K562 (cell line): ENCODE data around the gene DAAM1. TPM values are rescaled to one million over a fixed set of nuclear protein-coding genes. Genes with fewer than 3 reads are reported as not detected.

Experiments used
- ATAC-seq: fragments of 200-7000 bp; cut with Tn5 transposase; 3 replicates; pipeline ENCODE4 v1.9.1; 2020; ENCODE audit warnings: moderate library complexity
- BruUV-seq: library from RNA; stranded (reverse); fragments of 400-500 nt; replicated peaks from 2 replicates; lab custom pipeline; 2021; lab: Mats Ljungman, UMichigan
- CTCF ChIA-PET: fragments of 300-600 bp; formaldehyde crosslinking; extraction: SDS; loops from one replicate; lab custom pipeline; 2021; ENCODE audit warnings: low intra/inter-chr PET ratio; lab: Yijun Ruan, JAX
- POLR2A ChIA-PET: fragments of 300-600, 350-650 bp; sonication (Branson Sonifier 250); formaldehyde crosslinking; extraction: SDS; loops from one replicate; lab custom pipeline; 2021; ENCODE audit warnings: antibody characterized with exemption, inconsistent platforms; lab: Yijun Ruan, JAX
- DNase-seq, 4 experiments: peaks; one replicate each; pipeline versions ENCODE4 v3.0.0 to v3.0.0-alpha.2; 2011 to 2018; ENCODE audit warnings: low spot score in 3 of 4, mixed read lengths in 3 of 4; ENCODE audit errors: extremely low read depth in 1 of 4
- FAIRE-seq: peaks from 2 replicates; lab custom pipeline; 2011; peaks lifted over from hg19 to GRCh38; lab: Jason Lieb, UNC
- H2AFZ ChIP-seq: 2 replicates; pipeline ENCODE4 v1.6.0; 2011; ENCODE audit warnings: low read depth, low read length, control low read depth, inconsistent platforms
- H3K27ac ChIP-seq: fragments of 200-600 bp; 3 replicates; pipeline ENCODE4 v1.8.0; 2011; ENCODE audit warnings: low read depth, mild to moderate bottlenecking, control low read depth, inconsistent platforms, low read length, moderate library complexity, mixed read lengths; ENCODE audit errors: extremely low read depth
- H3K27me3 ChIP-seq, 2 experiments: fragments of 300-600 bp in 1 of 2; 2 replicates in 1 of 2; 3 replicates in 1 of 2; pipeline versions ENCODE4 v1.6.0 to v1.8.0; 2011; ENCODE audit warnings: inconsistent platforms in 2 of 2, low read length in 2 of 2, mild to moderate bottlenecking in 1 of 2, mixed read lengths in 1 of 2, moderate library complexity in 1 of 2; ENCODE audit not compliant: control insufficient read depth in 2 of 2, insufficient read depth in 2 of 2
- H3K36me3 ChIP-seq: fragments of 300-600 bp; 3 replicates; pipeline ENCODE4 v1.8.0; 2011; ENCODE audit warnings: mild to moderate bottlenecking, low read length, inconsistent platforms; ENCODE audit not compliant: control insufficient read depth, insufficient read depth
- H3K4me1 ChIP-seq, 2 experiments: fragments of 200-600 bp in 1 of 2; replicated peaks in 1 of 2; 2 replicates in 1 of 2; 3 replicates in 1 of 2; pipeline versions ENCODE4 v1.5.1 to v1.8.0; 2011; ENCODE audit warnings: inconsistent platforms in 2 of 2, low read length in 2 of 2, mild to moderate bottlenecking in 1 of 2, mixed read lengths in 1 of 2, moderate library complexity in 1 of 2; ENCODE audit not compliant: control insufficient read depth in 2 of 2, insufficient read depth in 2 of 2
- H3K4me2 ChIP-seq: 2 replicates; pipeline ENCODE4 v1.6.1; 2011; ENCODE audit warnings: low read length, control low read depth, inconsistent platforms, mixed read lengths; ENCODE audit not compliant: insufficient read depth
- H3K4me3 ChIP-seq: fragments of 200-600 bp; sonication (generic), shearing (Covaris generic); 2 replicates; pipeline ENCODE4 v1.5.1; 2016; ENCODE audit warnings: control low read depth, inconsistent platforms
- H3K79me2 ChIP-seq: fragments of 200-600 bp; 3 replicates; pipeline ENCODE4 v1.8.0; 2011; ENCODE audit warnings: low read length, inconsistent platforms; ENCODE audit not compliant: control insufficient read depth, insufficient read depth
- H3K9ac ChIP-seq, 2 experiments: 2 replicates each; pipeline versions ENCODE4 v1.6.0 to v1.6.1; 2011; ENCODE audit warnings: low read depth in 2 of 2, low read length in 2 of 2, control low read depth in 1 of 2, inconsistent platforms in 1 of 2, mild to moderate bottlenecking in 1 of 2, mixed read lengths in 1 of 2; ENCODE audit not compliant: insufficient read depth in 1 of 2
- H3K9me1 ChIP-seq: one replicate; pipeline ENCODE4 v1.6.0; 2011; ENCODE audit warnings: inconsistent platforms, mild to moderate bottlenecking, low read length, moderate library complexity; ENCODE audit not compliant: control insufficient read depth, insufficient read depth
- H3K9me3 ChIP-seq: replicated peaks from 2 replicates; pipeline ENCODE4 v1.5.1; 2011; ENCODE audit warnings: low read depth, low read length, inconsistent platforms; ENCODE audit not compliant: control insufficient read depth, insufficient read depth
- H4K20me1 ChIP-seq: replicated peaks from 2 replicates; pipeline ENCODE4 v1.6.1; 2011; ENCODE audit warnings: low read length, inconsistent platforms, mixed read lengths; ENCODE audit not compliant: control insufficient read depth, insufficient read depth
- POLR3A ChIP-seq: IDR thresholded peaks from 2 replicates; pipeline ENCODE4 v1.6.1; 2011; ENCODE audit warnings: borderline replicate concordance, mild to moderate bottlenecking, moderate library complexity; ENCODE audit not compliant: insufficient read length, insufficient read depth; ENCODE audit errors: extremely low read depth
- ZFP1 ChIP-seq: fragments of 450-650 bp; formaldehyde crosslinking; IDR thresholded peaks from 2 replicates; pipeline ENCODE4 v1.4.0; 2020; ENCODE audit warnings: mild to moderate bottlenecking, mixed read lengths
- ZFPM2 ChIP-seq: fragments of 250-450 bp; sonication (Bioruptor Pico); IDR thresholded peaks from 2 replicates; pipeline ENCODE4 v1.5.1; 2022; ENCODE audit warnings: mild to moderate bottlenecking
- ZNF408 ChIP-seq: fragments of 250-450 bp; sonication (Bioruptor Pico); IDR thresholded peaks from 2 replicates; pipeline ENCODE4 v1.4.0; 2020; ENCODE audit warnings: low read depth, mild to moderate bottlenecking, moderate library complexity
- WGBS: fragments of 100-300 bp; shearing (Covaris generic); methylation state at CpG from one replicate; pipeline ENCODE4 v1.1.6; 2016; ENCODE audit warnings: low coverage, mixed read lengths; ENCODE audit not compliant: insufficient coverage; ENCODE audit errors: missing lambda C conversion rate; 5-methylcytosine and 5-hydroxymethylcytosine counted together
- in situ Hi-C: fragments of 300-500 bp; cut with MboI; formaldehyde crosslinking; loops from 4 replicates; pipeline ENCODE4 v1.15.0; 2018; ENCODE audit warnings: inconsistent platforms, mixed read lengths
- intact Hi-C: fragments of 100-400 bp; cut with micrococcal nuclease; formaldehyde crosslinking; loops from 2 replicates; pipeline ENCODE4 v1.14.2; 2022
- polyA plus RNA-seq, 8 experiments: library from polyadenylated mRNA; depleted of rRNA in 4 of 8; stranded (reverse) in 5 of 8; unstranded in 3 of 8; fragments of >200 nt; fragmentation: Nextera tagmentation in 2 of 8; fragmentation: Illumina TruSeq in 1 of 8; extraction: Ambion mirVana in 2 of 8; extraction: Trizol in 1 of 8; gene quantifications; 2 replicates each; pipeline versions ENCODE4 v1.2.1 to v1.2.3, GENCODE V29; 2011 to 2014; ENCODE audit warnings: inconsistent platforms in 1 of 8, missing spikeins in 1 of 8
- total RNA-seq, 7 experiments: library from RNA; depleted of rRNA in 6 of 7; stranded (reverse); fragments of >200 nt in 6 of 7; fragmentation: Illumina TruSeq in 2 of 7; extraction: Trizol in 2 of 7; gene quantifications; 2 replicates each; pipeline versions ENCODE4 v1.2.1 to v1.2.3, GENCODE V29; 2011 to 2021; ENCODE audit warnings: low replicate concordance in 1 of 7
- TF ChIP-seq, protein P1 (sequence below): fragments of 450-650 bp; IDR thresholded peaks from 2 replicates; pipeline ENCODE4 v1.6.1; 2014; ENCODE audit warnings: low read depth, mild to moderate bottlenecking, moderate library complexity, borderline replicate concordance
- TF ChIP-seq, protein P2 (sequence below): fragments of 450-650 bp; IDR thresholded peaks from 2 replicates; pipeline ENCODE4 v1.6.1; 2016; ENCODE audit warnings: low read depth
- TF ChIP-seq, protein P3 (sequence below): sonication (generic); formaldehyde crosslinking; IDR thresholded peaks from 2 replicates; pipeline ENCODE4 v1.8.1; 2023; ENCODE audit warnings: mild to moderate bottlenecking, missing genetic modification reagents
- TF ChIP-seq, protein P4 (sequence below): fragments of 250-450 bp; sonication (Bioruptor Pico); IDR thresholded peaks from 2 replicates; pipeline ENCODE4 v1.6.1; 2021; ENCODE audit warnings: mild to moderate bottlenecking

Gene DAAM1
- total and polyA plus RNA-seq, 9 of the 15 experiments (the other 6 are each of a cell fraction or from before 2014, with no cell fraction given), result 3.6 to 11.6 (median 6.7) TPM

DNA sequence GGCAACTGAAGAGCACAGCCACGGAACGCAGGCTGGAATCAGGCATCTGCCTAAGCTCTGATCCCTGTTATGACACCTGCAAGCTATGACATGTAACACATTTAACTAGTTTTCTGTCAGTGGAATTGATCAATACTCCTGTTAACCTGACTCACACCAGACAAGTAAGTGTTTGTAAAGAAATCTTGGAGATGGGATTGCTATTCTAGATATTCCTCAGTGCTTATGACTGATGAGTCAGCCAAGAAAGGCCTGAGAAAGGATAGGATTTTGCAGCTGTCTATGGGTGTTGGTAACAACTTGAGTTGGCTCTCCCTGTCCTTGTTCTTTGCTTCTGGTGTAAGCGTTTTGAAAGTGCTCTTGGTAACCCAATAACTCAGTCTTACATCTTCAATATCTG, 166.2 kb downstream of the DAAM1 start:
- H3K9me1 ChIP-seq, result no peaks in the 10 kb centered on the region
- no peaks in the 10 kb centered on the region for H3K27me3 ChIP-seq
- H3K4me1 ChIP-seq, result peaks cover 0 to 4% of the 10 kb centered on the region in 2 experiments; a peak in 1 of 5 replicates
- no peaks in the 10 kb centered on the region for H4K20me1 ChIP-seq
- H3K9ac ChIP-seq, result no peak overlapping the region
- FAIRE-seq (no peak), ATAC-seq (no peak), DNase-seq (no peak)
- peaks cover 9% of the 10 kb centered on the region; the same call in 1 of the 3 replicates for H3K36me3 ChIP-seq
- H3K9me3 ChIP-seq, result no peaks in the 10 kb centered on the region
- no peak overlapping the region for H3K27ac ChIP-seq
- H3K4me2 ChIP-seq, result no peak overlapping the region
- CTCF ChIA-PET, result no interaction called here
- no TSS peak for BruUV-seq
- H2AFZ ChIP-seq, result no peak overlapping the region
- 18% methylated on average over 1 of the region's 3 CpGs for WGBS
- intact Hi-C loops (no loop called here), in situ Hi-C loops (no loop called here)
- POLR2A ChIA-PET, result no interaction called here
- TF ChIP-seq ZFPM2 (CRISPR knock-in tag) (no peak), ZFP1 (CRISPR knock-in tag) (no peak), ZNF408 (CRISPR knock-in tag) (no peak), POLR3A (no peak)
- TF ChIP-seq, protein P1, sequence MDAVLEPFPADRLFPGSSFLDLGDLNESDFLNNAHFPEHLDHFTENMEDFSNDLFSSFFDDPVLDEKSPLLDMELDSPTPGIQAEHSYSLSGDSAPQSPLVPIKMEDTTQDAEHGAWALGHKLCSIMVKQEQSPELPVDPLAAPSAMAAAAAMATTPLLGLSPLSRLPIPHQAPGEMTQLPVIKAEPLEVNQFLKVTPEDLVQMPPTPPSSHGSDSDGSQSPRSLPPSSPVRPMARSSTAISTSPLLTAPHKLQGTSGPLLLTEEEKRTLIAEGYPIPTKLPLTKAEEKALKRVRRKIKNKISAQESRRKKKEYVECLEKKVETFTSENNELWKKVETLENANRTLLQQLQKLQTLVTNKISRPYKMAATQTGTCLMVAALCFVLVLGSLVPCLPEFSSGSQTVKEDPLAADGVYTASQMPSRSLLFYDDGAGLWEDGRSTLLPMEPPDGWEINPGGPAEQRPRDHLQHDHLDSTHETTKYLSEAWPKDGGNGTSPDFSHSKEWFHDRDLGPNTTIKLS, result no peak
- TF ChIP-seq, protein P2, sequence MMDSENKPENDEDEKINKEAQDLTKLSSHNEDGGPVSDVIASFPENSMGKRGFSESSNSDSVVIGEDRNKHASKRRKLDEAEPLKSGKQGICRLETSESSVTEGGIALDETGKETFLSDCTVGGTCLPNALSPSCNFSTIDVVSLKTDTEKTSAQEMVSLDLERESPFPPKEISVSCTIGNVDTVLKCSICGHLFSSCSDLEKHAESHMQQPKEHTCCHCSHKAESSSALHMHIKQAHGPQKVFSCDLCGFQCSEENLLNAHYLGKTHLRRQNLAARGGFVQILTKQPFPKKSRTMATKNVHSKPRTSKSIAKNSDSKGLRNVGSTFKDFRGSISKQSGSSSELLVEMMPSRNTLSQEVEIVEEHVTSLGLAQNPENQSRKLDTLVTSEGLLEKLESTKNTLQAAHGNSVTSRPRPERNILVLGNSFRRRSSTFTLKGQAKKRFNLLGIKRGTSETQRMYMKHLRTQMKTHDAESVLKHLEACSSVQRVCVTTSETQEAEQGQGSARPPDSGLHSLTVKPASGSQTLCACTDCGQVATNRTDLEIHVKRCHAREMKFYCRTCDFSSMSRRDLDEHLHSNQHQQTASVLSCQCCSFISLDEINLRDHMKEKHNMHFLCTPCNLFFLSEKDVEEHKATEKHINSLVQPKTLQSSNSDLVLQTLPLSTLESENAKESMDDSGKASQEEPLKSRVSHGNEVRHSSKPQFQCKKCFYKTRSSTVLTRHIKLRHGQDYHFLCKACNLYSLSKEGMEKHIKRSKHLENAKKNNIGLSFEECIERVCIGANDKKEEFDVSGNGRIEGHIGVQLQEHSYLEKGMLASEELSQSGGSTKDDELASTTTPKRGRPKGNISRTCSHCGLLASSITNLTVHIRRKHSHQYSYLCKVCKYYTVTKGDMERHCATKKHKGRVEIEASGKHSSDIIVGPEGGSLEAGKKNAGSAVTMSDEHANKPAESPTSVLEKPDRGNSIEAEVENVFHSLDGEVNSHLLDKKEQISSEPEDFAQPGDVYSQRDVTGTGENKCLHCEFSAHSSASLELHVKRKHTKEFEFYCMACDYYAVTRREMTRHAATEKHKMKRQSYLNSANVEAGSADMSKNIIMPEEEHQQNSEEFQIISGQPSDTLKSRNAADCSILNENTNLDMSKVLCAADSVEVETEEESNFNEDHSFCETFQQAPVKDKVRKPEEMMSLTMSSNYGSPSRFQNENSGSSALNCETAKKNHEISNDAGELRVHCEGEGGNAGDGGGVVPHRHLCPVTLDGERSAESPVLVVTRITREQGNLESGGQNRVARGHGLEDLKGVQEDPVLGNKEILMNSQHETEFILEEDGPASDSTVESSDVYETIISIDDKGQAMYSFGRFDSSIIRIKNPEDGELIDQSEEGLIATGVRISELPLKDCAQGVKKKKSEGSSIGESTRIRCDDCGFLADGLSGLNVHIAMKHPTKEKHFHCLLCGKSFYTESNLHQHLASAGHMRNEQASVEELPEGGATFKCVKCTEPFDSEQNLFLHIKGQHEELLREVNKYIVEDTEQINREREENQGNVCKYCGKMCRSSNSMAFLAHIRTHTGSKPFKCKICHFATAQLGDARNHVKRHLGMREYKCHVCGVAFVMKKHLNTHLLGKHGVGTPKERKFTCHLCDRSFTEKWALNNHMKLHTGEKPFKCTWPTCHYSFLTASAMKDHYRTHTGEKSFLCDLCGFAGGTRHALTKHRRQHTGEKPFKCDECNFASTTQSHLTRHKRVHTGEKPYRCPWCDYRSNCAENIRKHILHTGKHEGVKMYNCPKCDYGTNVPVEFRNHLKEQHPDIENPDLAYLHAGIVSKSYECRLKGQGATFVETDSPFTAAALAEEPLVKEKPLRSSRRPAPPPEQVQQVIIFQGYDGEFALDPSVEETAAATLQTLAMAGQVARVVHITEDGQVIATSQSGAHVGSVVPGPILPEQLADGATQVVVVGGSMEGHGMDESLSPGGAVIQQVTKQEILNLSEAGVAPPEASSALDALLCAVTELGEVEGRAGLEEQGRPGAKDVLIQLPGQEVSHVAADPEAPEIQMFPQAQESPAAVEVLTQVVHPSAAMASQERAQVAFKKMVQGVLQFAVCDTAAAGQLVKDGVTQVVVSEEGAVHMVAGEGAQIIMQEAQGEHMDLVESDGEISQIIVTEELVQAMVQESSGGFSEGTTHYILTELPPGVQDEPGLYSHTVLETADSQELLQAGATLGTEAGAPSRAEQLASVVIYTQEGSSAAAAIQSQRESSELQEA, result no peak
- TF ChIP-seq, protein P3, sequence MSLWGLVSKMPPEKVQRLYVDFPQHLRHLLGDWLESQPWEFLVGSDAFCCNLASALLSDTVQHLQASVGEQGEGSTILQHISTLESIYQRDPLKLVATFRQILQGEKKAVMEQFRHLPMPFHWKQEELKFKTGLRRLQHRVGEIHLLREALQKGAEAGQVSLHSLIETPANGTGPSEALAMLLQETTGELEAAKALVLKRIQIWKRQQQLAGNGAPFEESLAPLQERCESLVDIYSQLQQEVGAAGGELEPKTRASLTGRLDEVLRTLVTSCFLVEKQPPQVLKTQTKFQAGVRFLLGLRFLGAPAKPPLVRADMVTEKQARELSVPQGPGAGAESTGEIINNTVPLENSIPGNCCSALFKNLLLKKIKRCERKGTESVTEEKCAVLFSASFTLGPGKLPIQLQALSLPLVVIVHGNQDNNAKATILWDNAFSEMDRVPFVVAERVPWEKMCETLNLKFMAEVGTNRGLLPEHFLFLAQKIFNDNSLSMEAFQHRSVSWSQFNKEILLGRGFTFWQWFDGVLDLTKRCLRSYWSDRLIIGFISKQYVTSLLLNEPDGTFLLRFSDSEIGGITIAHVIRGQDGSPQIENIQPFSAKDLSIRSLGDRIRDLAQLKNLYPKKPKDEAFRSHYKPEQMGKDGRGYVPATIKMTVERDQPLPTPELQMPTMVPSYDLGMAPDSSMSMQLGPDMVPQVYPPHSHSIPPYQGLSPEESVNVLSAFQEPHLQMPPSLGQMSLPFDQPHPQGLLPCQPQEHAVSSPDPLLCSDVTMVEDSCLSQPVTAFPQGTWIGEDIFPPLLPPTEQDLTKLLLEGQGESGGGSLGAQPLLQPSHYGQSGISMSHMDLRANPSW (CRISPR knock-in tag), result no peak
- TF ChIP-seq, protein P4, sequence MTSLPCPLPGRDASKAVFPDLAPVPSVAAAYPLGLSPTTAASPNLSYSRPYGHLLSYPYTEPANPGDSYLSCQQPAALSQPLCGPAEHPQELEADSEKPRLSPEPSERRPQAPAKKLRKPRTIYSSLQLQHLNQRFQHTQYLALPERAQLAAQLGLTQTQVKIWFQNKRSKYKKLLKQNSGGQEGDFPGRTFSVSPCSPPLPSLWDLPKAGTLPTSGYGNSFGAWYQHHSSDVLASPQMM, result no peak
- no peaks in the 10 kb centered on the region for H3K79me2 ChIP-seq
- H3K4me3 ChIP-seq, result no peak overlapping the region
